K562 (cell line): ENCODE measurements around the gene GRIN2D. TPM values are rescaled to one million over a fixed set of nuclear protein-coding genes. Genes with fewer than 3 reads are reported as not detected.

Source experiments
- TARDBP ChIP-seq: fragments of 450-650 bp; IDR thresholded peaks from 2 replicates; pipeline ENCODE4 v1.6.1; 2016
- TOE1 ChIP-seq, 2 experiments: fragments of 450-650 bp in 1 of 2; sonication (generic) in 1 of 2; formaldehyde crosslinking in 1 of 2; IDR thresholded peaks; 2 replicates each; pipeline versions ENCODE4 v1.7.1 to v1.8.0; 2016 to 2022; ENCODE audit warnings: borderline replicate concordance in 2 of 2, mild to moderate bottlenecking in 2 of 2, antibody characterized with exemption in 1 of 2, inconsistent platforms in 1 of 2, low read depth in 1 of 2, missing genetic modification reagents in 1 of 2, moderate library complexity in 1 of 2
- ZNF507 ChIP-seq: conservative IDR thresholded peaks from 2 replicates; pipeline ENCODE4 v1.6.1; 2017; ENCODE audit warnings: missing genetic modification characterization, missing compliant biosample characterization
- ZNF644 ChIP-seq: fragments of 200-800 bp; sonication (Bioruptor generic); IDR thresholded peaks from 2 replicates; pipeline ENCODE4 v1.6.1; 2016; ENCODE audit warnings: low read depth, missing genetic modification characterization, missing compliant biosample characterization
- polyA plus RNA-seq, 8 experiments: library from polyadenylated mRNA; depleted of rRNA in 4 of 8; stranded (reverse) in 5 of 8; unstranded in 3 of 8; fragments of >200 nt; fragmentation: Nextera tagmentation in 2 of 8; fragmentation: Illumina TruSeq in 1 of 8; extraction: Ambion mirVana in 2 of 8; extraction: Trizol in 1 of 8; gene quantifications; 2 replicates each; pipeline versions ENCODE4 v1.2.1 to v1.2.3, GENCODE V29; 2011 to 2014; ENCODE audit warnings: inconsistent platforms in 1 of 8, missing spikeins in 1 of 8
- total RNA-seq, 7 experiments: library from RNA; depleted of rRNA in 6 of 7; stranded (reverse); fragments of >200 nt in 6 of 7; fragmentation: Illumina TruSeq in 2 of 7; extraction: Trizol in 2 of 7; gene quantifications; 2 replicates each; pipeline versions ENCODE4 v1.2.1 to v1.2.3, GENCODE V29; 2011 to 2021; ENCODE audit warnings: low replicate concordance in 1 of 7
- TF ChIP-seq, protein P1 (sequence below), 2 experiments: fragments of 450-650 bp; IDR thresholded peaks; 2 replicates each; pipeline ENCODE4 v1.6.1; 2018; ENCODE audit warnings: mild to moderate bottlenecking in 2 of 2, low read depth in 1 of 2; ENCODE audit not compliant: partially characterized antibody in 2 of 2

The GRIN2D gene
- total and polyA plus RNA-seq, 9 of the 15 experiments (the other 6 are each of a cell fraction or from before 2014, with no cell fraction given) = 0.32 to 31.5 (median 1.8) TPM

DNA sequence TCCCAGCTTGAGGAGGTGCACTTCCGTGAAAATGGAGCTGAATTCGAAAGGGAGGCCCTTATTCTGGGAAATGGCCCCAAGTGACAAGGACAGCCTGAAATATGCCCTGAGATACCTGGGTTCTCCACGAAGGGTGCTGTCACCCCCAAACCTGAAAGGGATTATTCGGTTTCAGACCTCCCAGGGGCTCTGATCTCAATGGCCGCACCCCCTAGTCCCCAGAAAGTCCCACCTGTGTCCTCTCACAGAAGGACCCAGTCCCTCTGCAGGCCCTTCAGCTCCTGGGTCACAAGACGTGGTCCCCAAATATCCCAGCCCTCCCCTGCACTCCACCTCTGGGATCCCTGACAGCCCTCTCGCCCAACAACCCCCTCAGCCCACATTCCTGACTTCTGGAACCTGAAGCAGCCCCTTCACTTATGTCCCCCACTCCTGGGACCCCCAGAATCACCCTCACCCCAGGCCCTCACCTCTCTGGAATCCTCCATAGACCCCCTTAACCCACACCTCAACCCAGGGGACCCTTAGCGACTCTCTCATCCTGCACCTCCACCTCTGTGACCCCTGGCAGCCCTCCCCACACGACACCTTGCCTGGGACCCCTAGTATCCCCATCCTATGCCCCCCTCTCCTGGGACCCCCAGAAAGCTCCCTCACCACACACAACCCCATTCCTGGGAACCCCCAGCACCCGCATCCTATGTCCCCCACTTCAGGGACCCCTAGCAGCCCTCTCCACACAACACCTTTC is 28.7 kb upstream of the GRIN2D start (continued):
- TF ChIP-seq, protein P1, sequence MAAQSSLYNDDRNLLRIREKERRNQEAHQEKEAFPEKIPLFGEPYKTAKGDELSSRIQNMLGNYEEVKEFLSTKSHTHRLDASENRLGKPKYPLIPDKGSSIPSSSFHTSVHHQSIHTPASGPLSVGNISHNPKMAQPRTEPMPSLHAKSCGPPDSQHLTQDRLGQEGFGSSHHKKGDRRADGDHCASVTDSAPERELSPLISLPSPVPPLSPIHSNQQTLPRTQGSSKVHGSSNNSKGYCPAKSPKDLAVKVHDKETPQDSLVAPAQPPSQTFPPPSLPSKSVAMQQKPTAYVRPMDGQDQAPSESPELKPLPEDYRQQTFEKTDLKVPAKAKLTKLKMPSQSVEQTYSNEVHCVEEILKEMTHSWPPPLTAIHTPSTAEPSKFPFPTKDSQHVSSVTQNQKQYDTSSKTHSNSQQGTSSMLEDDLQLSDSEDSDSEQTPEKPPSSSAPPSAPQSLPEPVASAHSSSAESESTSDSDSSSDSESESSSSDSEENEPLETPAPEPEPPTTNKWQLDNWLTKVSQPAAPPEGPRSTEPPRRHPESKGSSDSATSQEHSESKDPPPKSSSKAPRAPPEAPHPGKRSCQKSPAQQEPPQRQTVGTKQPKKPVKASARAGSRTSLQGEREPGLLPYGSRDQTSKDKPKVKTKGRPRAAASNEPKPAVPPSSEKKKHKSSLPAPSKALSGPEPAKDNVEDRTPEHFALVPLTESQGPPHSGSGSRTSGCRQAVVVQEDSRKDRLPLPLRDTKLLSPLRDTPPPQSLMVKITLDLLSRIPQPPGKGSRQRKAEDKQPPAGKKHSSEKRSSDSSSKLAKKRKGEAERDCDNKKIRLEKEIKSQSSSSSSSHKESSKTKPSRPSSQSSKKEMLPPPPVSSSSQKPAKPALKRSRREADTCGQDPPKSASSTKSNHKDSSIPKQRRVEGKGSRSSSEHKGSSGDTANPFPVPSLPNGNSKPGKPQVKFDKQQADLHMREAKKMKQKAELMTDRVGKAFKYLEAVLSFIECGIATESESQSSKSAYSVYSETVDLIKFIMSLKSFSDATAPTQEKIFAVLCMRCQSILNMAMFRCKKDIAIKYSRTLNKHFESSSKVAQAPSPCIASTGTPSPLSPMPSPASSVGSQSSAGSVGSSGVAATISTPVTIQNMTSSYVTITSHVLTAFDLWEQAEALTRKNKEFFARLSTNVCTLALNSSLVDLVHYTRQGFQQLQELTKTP (IDR thresholded peaks at IDR 0.05; ENCODE audit: low read depth in 1 of 2, partially characterized antibody in 2 of 2) = peak; percentile 29 to 92
- TF ChIP-seq ZNF644 = no peak
- TF ChIP-seq TOE1 (IDR thresholded peaks at IDR 0.05; ENCODE audit: borderline replicate concordance) = peak; percentile 42; the same call in 1 of the 2 replicates
- TF ChIP-seq TOE1 (CRISPR knock-in tag; IDR thresholded peaks at IDR 0.05; ENCODE audit: borderline replicate concordance, low read depth) = no peak
- TF ChIP-seq TARDBP = 0 out of 2 replicates have a peak, but pooled peaks have one; percentile 20
- no peak for TF ChIP-seq ZNF507 (tag)
